Measurements from ENCODE around the gene GEMIN7. TPM values are rescaled to one million over a fixed set of nuclear protein-coding genes. Genes with fewer than 3 reads are reported as not detected.
"Not testable (repeated sequence)": the region's sequence is repeated elsewhere in the genome, so short reads cannot be mapped to it uniquely, and the experiment has no call there.

The GEMIN7 gene
- total and polyA plus RNA-seq, 9 donors: 9.7 to 16.0 (median 11.7) TPM

DNA sequence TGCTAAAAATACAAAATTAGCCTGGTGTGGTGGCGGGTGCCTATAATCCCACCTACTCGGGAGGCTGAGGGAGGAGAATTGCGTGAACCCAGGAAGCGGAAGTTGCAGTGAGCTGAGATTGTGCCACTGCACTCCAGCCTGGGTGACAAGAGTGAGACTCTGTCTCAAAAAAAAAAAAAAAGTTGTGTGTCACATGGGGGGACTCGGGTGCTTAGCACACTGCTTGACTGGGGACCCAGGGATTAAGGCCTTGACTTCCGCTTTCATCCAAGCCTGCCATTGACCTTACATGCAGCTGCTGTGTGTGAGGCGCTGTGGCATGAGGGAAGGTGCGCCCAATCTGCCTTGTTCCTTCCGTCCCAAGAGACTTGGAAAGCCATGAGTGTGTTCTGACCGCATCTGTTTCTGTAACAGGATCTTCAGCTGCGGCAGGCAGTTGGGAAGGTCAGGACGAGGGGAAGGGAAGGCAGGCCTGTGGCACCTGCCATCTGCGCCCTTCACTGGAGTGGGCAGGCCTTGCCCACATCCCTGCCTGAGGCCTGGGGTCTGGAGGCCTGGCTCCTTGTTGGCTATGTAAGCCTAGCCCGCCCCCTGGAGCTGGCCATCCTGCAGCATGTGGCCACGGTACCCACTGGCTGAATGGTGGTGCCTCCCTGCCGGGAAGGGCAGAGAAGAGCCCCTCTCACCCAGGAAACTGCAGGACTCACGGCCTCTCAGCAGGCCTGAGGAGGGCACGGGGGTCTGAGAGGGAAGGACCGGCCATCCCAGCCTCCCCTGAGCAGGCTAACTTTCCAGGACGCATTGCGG, 37.0 kb downstream of the GEMIN7 start:
- DNase-seq: no peak
- intact Hi-C loops (cut with DNase I): no loop called here
- 92 to 96% (median 94%) methylated on average over 21 of the region's 21 CpGs for WGBS, 3 donors

DNA sequence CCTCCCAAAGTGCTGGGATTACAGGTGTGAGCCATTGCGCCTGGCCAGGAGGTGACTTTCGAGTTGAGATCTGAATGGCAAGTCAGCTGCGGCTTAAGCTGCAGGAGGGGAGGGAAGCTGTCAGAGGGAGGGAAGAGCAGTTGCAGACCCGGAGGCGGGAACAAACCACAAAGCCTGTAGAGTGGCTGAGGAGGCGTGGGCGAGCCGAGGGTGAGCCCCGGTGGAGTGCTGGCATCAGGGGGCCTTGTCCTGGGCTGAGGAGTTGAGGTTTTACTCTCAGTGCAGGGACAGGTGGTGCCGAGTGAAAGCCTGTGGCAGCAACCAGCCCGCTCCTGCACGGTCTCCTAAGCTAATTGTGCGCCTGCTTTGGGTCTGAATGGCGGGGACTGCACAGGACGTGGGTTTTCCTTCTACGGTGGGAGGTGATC, 38.1 kb downstream of the GEMIN7 start:
- Histone ChIP-seq H3K27me3 (no peaks in the 10 kb centered on the region), H3K4me1 (ENCODE audit: insufficient read depth) (peaks cover 2% of the 10 kb centered on the region), H3K27ac (no peak overlapping the region), H3K9me3 (no peaks in the 10 kb centered on the region), H3K4me3 (no peak overlapping the region), H3K36me3 (no peaks in the 10 kb centered on the region)
- no peak for TF ChIP-seq CTCF (IDR thresholded peaks at IDR 0.05)
- 40 to 47% (median 43%) methylated on average over 16 of the region's 16 CpGs for WGBS, 3 donors
- DNase-seq: no peak
- intact Hi-C loops (cut with DNase I): no loop called here

More for the DNA sequence above, 37.0 kb downstream of the GEMIN7 start:
- Histone ChIP-seq H3K4me3 (no peak overlapping the region), H3K9me3 (no peaks in the 10 kb centered on the region), H3K27me3 (no peaks in the 10 kb centered on the region), H3K27ac (no peak overlapping the region), H3K36me3 (no peaks in the 10 kb centered on the region), H3K4me1 (ENCODE audit: insufficient read depth) (peaks cover 2% of the 10 kb centered on the region)
- TF ChIP-seq EP300 (IDR thresholded peaks at IDR 0.05): no peak
- no peak for TF ChIP-seq POLR2A (IDR thresholded peaks at IDR 0.05)
- no peak for TF ChIP-seq CTCF (IDR thresholded peaks at IDR 0.05)

DNA sequence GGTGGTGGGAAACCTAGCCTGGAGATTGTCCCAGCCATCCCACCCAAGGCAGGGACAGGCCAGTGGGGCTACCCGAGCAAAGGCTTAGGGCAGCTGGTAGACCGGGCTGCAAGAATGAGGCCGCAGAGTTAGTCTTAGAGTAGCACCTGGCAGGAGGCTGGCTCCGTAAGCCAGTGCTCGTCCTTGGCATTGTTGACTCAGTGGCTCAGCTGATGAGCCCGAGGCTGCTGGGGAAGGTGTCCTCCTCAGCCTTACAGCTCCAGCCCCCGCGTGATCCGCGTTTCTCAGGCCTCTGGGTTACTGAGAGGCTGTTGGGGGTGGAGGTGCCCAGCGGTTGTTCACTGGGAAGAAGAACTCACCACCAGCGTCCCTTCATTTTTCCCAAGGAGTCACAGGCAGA, 38.6 kb downstream of the GEMIN7 start:
- DNase-seq: no peak
- Histone ChIP-seq H3K36me3 (no peaks in the 10 kb centered on the region), H3K27ac (no peak overlapping the region), H3K4me1 (ENCODE audit: insufficient read depth) (peaks cover 2% of the 10 kb centered on the region), H3K27me3 (no peaks in the 10 kb centered on the region), H3K4me3 (no peak overlapping the region), H3K9me3 (no peaks in the 10 kb centered on the region)
- no peak for TF ChIP-seq POLR2A (IDR thresholded peaks at IDR 0.05)
- no peak for TF ChIP-seq EP300 (IDR thresholded peaks at IDR 0.05)
- no peak for TF ChIP-seq CTCF (IDR thresholded peaks at IDR 0.05)
- 59 to 63% (median 62%) methylated on average over 9 to 12 of the region's 12 CpGs for WGBS, 3 donors
- intact Hi-C loops (cut with DNase I): no loop called here

GRCh38 chr19:45118106-45118505, 39.0 kb downstream of the GEMIN7 start:
- H3K27me3 ChIP-seq: no peaks in the 10 kb centered on the region
- intact Hi-C loops (cut with DNase I): no loop called here
- H3K9me3 ChIP-seq: no peaks in the 10 kb centered on the region
- 76 to 82% (median 82%) methylated on average over 5 of the region's 5 CpGs for WGBS, 3 donors
- peaks cover 2% of the 10 kb centered on the region for H3K4me1 ChIP-seq (ENCODE audit: insufficient read depth)
- no peak overlapping the region for H3K27ac ChIP-seq
- TF ChIP-seq POLR2A (IDR thresholded peaks at IDR 0.05) (no peak), EP300 (IDR thresholded peaks at IDR 0.05) (no peak), CTCF (IDR thresholded peaks at IDR 0.05) (no peak)
- DNase-seq: no peak
- H3K36me3 ChIP-seq: no peaks in the 10 kb centered on the region
- no peak overlapping the region for H3K4me3 ChIP-seq

GRCh38 chr19:45118591-45119355, 39.7 kb downstream of the GEMIN7 start:
- intact Hi-C loops (cut with DNase I); DNase-seq; H3K4me3 ChIP-seq; H3K27me3 ChIP-seq; H3K36me3 ChIP-seq; H3K4me1 ChIP-seq (ENCODE audit: insufficient read depth); H3K27ac ChIP-seq; H3K9me3 ChIP-seq: not testable (repeated sequence)
- WGBS, 3 donors: 73 to 78% (median 73%) methylated on average over 18 of the region's 18 CpGs
